ENCODE results near the gene ZNF536. TPM values are rescaled to one million over a fixed set of nuclear protein-coding genes. Genes with fewer than 3 reads are reported as not detected.

Gene ZNF536
- total and polyA plus RNA-seq, 2 of the 13 experiments (the other 11 are each of a cell fraction or from before 2014, with no cell fraction given) = not detected

GRCh38 chr19:30565636-30566035 is 193.5 kb downstream of the ZNF536 start:
- POLR2A ChIA-PET = no interaction called here
- H3K79me2 ChIP-seq (ENCODE audit: insufficient read depth, low read length) = no peaks in the 10 kb centered on the region
- no peaks in the 10 kb centered on the region for H3K36me3 ChIP-seq (replicated peaks in 1 of 2; ENCODE audit: control insufficient read depth in 1 of 2, insufficient read depth in 2 of 2, low read length in 2 of 2)
- no peak overlapping the region for H3K9ac ChIP-seq (ENCODE audit: insufficient read depth, low read depth, low read length)
- no peaks in the 10 kb centered on the region for H3K4me1 ChIP-seq (ENCODE audit: insufficient read depth, low read length)
- intact Hi-C loops (cut with micrococcal nuclease; ENCODE audit: unreplicated experiment) = no loop called here
- in situ Hi-C loops (cut with HindIII; ENCODE audit: extremely low pct_ligation_motif_present, low pct_unique_long_range_greater_than_20kb) = no loop called here
- H3K4me3 ChIP-seq (replicated peaks in 1 of 3; ENCODE audit: insufficient read depth in 1 of 3, low read depth in 2 of 3, low read length in 3 of 3) = no peak overlapping the region
- WGBS (ENCODE audit: low lambda C conversion rate) = 17% methylated on average over 5 of the region's 5 CpGs
- H3K4me2 ChIP-seq (ENCODE audit: low read depth, low read length) = no peak overlapping the region
- ATAC-seq = no peak
- no peaks in the 10 kb centered on the region for H3K9me3 ChIP-seq (ENCODE audit: low read length)
- no peak for DNase-seq (ENCODE audit: low spot score)
- BruUV-seq (replicated peaks) = no TSS peak
- FAIRE-seq = no peak
- TF ChIP-seq ZSCAN12 (CRISPR knock-in tag; IDR thresholded peaks at IDR 0.05) (no peak), NR2C2 (CRISPR knock-in tag; IDR thresholded peaks at IDR 0.05; ENCODE audit: borderline replicate concordance) (no peak), SNRNP70 (IDR thresholded peaks at IDR 0.05; ENCODE audit: low read depth, low read length) (no peak), ZNF772 (CRISPR knock-in tag; IDR thresholded peaks at IDR 0.05) (no peak), ZNF230 (CRISPR knock-in tag; IDR thresholded peaks at IDR 0.05) (no peak), TBX2 (CRISPR knock-in tag; IDR thresholded peaks at IDR 0.05; ENCODE audit: borderline replicate concordance) (no peak), GATAD1 (CRISPR knock-in tag; IDR thresholded peaks at IDR 0.05) (no peak), ZNF275 (CRISPR knock-in tag; IDR thresholded peaks at IDR 0.05; ENCODE audit: borderline replicate concordance) (no peak), DMAP1 (CRISPR knock-in tag; IDR thresholded peaks at IDR 0.05) (no peak), POLR2AphosphoS2 (IDR thresholded peaks at IDR 0.05; ENCODE audit: low read depth, low read length) (no peak), SMYD3 (CRISPR knock-in tag; IDR thresholded peaks at IDR 0.05) (no peak), PRPF4 (IDR thresholded peaks at IDR 0.05; ENCODE audit: low read depth, low read length, poor library complexity, severe bottlenecking) (no peak), ZMYM4 (CRISPR knock-in tag; IDR thresholded peaks at IDR 0.05) (no peak), ZNF430 (CRISPR knock-in tag; IDR thresholded peaks at IDR 0.05) (no peak)
- TF ChIP-seq, protein P1, sequence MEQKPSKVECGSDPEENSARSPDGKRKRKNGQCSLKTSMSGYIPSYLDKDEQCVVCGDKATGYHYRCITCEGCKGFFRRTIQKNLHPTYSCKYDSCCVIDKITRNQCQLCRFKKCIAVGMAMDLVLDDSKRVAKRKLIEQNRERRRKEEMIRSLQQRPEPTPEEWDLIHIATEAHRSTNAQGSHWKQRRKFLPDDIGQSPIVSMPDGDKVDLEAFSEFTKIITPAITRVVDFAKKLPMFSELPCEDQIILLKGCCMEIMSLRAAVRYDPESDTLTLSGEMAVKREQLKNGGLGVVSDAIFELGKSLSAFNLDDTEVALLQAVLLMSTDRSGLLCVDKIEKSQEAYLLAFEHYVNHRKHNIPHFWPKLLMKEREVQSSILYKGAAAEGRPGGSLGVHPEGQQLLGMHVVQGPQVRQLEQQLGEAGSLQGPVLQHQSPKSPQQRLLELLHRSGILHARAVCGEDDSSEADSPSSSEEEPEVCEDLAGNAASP (CRISPR knock-in tag; IDR thresholded peaks at IDR 0.05; ENCODE audit: borderline replicate concordance) = no peak
- CTCF ChIA-PET (ENCODE audit: low intra/inter-chr PET ratio, low total read pairs) = no interaction called here
- peaks cover 0 to 6% of the 10 kb centered on the region in 2 experiments; a peak in 1 of 5 replicates for H3K27me3 ChIP-seq (ENCODE audit: control insufficient read depth in 1 of 2, insufficient read depth in 2 of 2, low read length in 2 of 2)
- H3K27ac ChIP-seq (ENCODE audit: extremely low read length, insufficient read depth, low read length) = no peak overlapping the region
- no peak overlapping the region for H2AFZ ChIP-seq (ENCODE audit: low read length)
- no peaks in the 10 kb centered on the region for H4K20me1 ChIP-seq (ENCODE audit: insufficient read depth, low read length)
